Measurements from ENCODE around the gene LRRC7.

Gene LRRC7

GRCh38 chr1:70092526-70092925 is 524.8 kb downstream of the LRRC7 start:
- no peak for DNase-seq (ENCODE audit: low spot score)

GRCh38 chr1:70093250-70093975 is 525.7 kb downstream of the LRRC7 start:
- no peak for DNase-seq (ENCODE audit: low spot score)

GRCh38 chr1:70101231-70101630 is 533.5 kb downstream of the LRRC7 start:
- DNase-seq (ENCODE audit: low spot score): no peak

- DNase-seq (ENCODE audit: low spot score): no peak
Measured at GRCh38 chr1:70101774-70102173, 534.1 kb downstream of the LRRC7 start.

GRCh38 chr1:70103770-70104169 is 536.0 kb downstream of the LRRC7 start:
- no peak for DNase-seq (ENCODE audit: low spot score)

- no peak for DNase-seq (ENCODE audit: low spot score)
Measured at GRCh38 chr1:70109241-70109640, 541.5 kb downstream of the LRRC7 start.

GRCh38 chr1:70112838-70113237 is 545.1 kb downstream of the LRRC7 start:
- DNase-seq (ENCODE audit: low spot score): no peak

GRCh38 chr1:70115315-70115714 is 547.6 kb downstream of the LRRC7 start:
- DNase-seq (ENCODE audit: low spot score): no peak

- no peak for DNase-seq (ENCODE audit: low spot score)
Measured at GRCh38 chr1:70117046-70117445, 549.3 kb downstream of the LRRC7 start.

GRCh38 chr1:70134148-70134547 is 566.4 kb downstream of the LRRC7 start:
- DNase-seq (ENCODE audit: low spot score): no peak

GRCh38 chr1:70140343-70140742 is 572.6 kb downstream of the LRRC7 start:
- DNase-seq (ENCODE audit: low spot score): no peak

- no peak for DNase-seq (ENCODE audit: low spot score)
Measured at GRCh38 chr1:70140894-70141293, 573.2 kb downstream of the LRRC7 start.

GRCh38 chr1:70142075-70142474 is 574.4 kb downstream of the LRRC7 start:
- DNase-seq (ENCODE audit: low spot score): no peak

GRCh38 chr1:70143048-70143659 is 575.4 kb downstream of the LRRC7 start:
- DNase-seq (ENCODE audit: low spot score): no peak

- DNase-seq (ENCODE audit: low spot score): no peak
Measured at GRCh38 chr1:70146488-70146887, 578.8 kb downstream of the LRRC7 start.

GRCh38 chr1:70150444-70150843 is 582.7 kb downstream of the LRRC7 start:
- DNase-seq (ENCODE audit: low spot score): no peak

- no peak for DNase-seq (ENCODE audit: low spot score)
Measured at GRCh38 chr1:70153739-70154138, 586.0 kb downstream of the LRRC7 start.

GRCh38 chr1:70156529-70157120 is 588.9 kb downstream of the LRRC7 start:
- no peak for DNase-seq (ENCODE audit: low spot score)

GRCh38 chr1:70164350-70164749 is 596.6 kb downstream of the LRRC7 start:
- no peak for DNase-seq (ENCODE audit: low spot score)

GRCh38 chr1:70168283-70168682 is 600.6 kb downstream of the LRRC7 start:
- no peak for DNase-seq (ENCODE audit: low spot score)

GRCh38 chr1:70169018-70169839 is 601.5 kb downstream of the LRRC7 start:
- no peak for DNase-seq (ENCODE audit: low spot score)

- no peak for DNase-seq (ENCODE audit: low spot score)
Measured at GRCh38 chr1:70171512-70171911, 603.8 kb downstream of the LRRC7 start.

Data from ecto neural progenitor cell (in vitro differentiated cells).